Coronary artery (tissue), 2 donors: ENCODE measurements around the gene PPIL1.
A peak's percentile ranks its signal among the peaks of the same experiment; 100 is the strongest.

ENCODE experiments used
- DNase-seq: peaks from one replicate; pipeline ENCODE4 v3.0.0-alpha.2; 2017; ENCODE audit warnings: low spot score
- H3K27ac ChIP-seq, 2 donors: fragments of 200-600 bp; sonication (generic); one replicate each; pipeline ENCODE4 v1.5.1; 2016 to 2019
- H3K4me3 ChIP-seq: fragments of 200-600 bp; sonication (generic); 2 replicates; pipeline ENCODE4 v1.5.1; 2016; ENCODE audit warnings: mild to moderate bottlenecking, moderate library complexity
- CTCF ChIP-seq: fragments of 200-600 bp; sonication (generic); IDR thresholded peaks from one replicate; pipeline ENCODE4 v1.5.1; 2019; ENCODE audit warnings: antibody characterized with exemption

Gene PPIL1

GRCh38 chr6:36873612-36874442 lies 776 bp downstream of the PPIL1 start:
- Histone ChIP-seq H3K4me3 (peak overlapping the region; percentile 92), H3K27ac (peak overlapping the region in 1 of 2 donors; percentile 87)
- no peak for TF ChIP-seq CTCF
- DNase-seq: no peak

- H3K27ac ChIP-seq: no peak overlapping the region
- H3K4me3 ChIP-seq: no peak overlapping the region
Observed at GRCh38 chr6:36873115-36873514, 1.5 kb downstream of the PPIL1 start.

GRCh38 chr6:36871686-36872085 lies 2.9 kb downstream of the PPIL1 start:
- H3K4me3 ChIP-seq: no peak overlapping the region
- TF ChIP-seq CTCF: no peak
- no peak for DNase-seq
- H3K27ac ChIP-seq: no peak overlapping the region

More at GRCh38 chr6:36873115-36873514, 1.5 kb downstream of the PPIL1 start:
- DNase-seq: no peak
- no peak for TF ChIP-seq CTCF

- H3K27ac ChIP-seq: no peak overlapping the region
- no peak for DNase-seq
- H3K4me3 ChIP-seq: no peak overlapping the region
- TF ChIP-seq CTCF: no peak
Observed at GRCh38 chr6:36867471-36868224, 7.0 kb downstream of the PPIL1 start.

GRCh38 chr6:36865835-36866234 lies 8.8 kb downstream of the PPIL1 start:
- no peak for TF ChIP-seq CTCF
- Histone ChIP-seq H3K4me3 (no peak overlapping the region), H3K27ac (no peak overlapping the region)
- DNase-seq: no peak

GRCh38 chr6:36863670-36864540 lies 10.7 kb downstream of the PPIL1 start:
- Histone ChIP-seq H3K4me3 (no peak overlapping the region), H3K27ac (no peak overlapping the region)
- DNase-seq: no peak
- no peak for TF ChIP-seq CTCF
